CD8-positive, alpha-beta memory T cell (primary cell): ENCODE results near the gene SUSD6. TPM values are rescaled to one million over a fixed set of nuclear protein-coding genes. Genes with fewer than 3 reads are reported as not detected.

Source experiments
- CTCF ChIA-PET: fragments of 350-600 bp; sonication (Branson Sonifier 250); formaldehyde crosslinking; loops from one replicate; lab custom pipeline; 2021; ENCODE audit warnings: antibody characterized with exemption; lab: Charles Lee
- POLR2A ChIA-PET: fragments of 350-600 bp; sonication (Branson Sonifier 250); formaldehyde crosslinking; loops from one replicate; lab custom pipeline; 2021; ENCODE audit warnings: antibody characterized with exemption; lab: Charles Lee
- DNase-seq, 5 donors: peaks; one replicate each; pipeline versions ENCODE4 v3.0.0 to v3.0.0-alpha.2; 2020 to 2022; ENCODE audit warnings: mixed read lengths in 1 of 5
- H3K27ac ChIP-seq: one replicate; pipeline ENCODE4 v1.7.0; 2013; ENCODE audit warnings: low read depth, mild to moderate bottlenecking, low read length, moderate library complexity
- H3K27me3 ChIP-seq: 2 replicates; pipeline ENCODE4 v1.7.0; 2013; ENCODE audit warnings: low read length, mild to moderate bottlenecking; ENCODE audit not compliant: insufficient read depth, poor library complexity, severe bottlenecking
- H3K36me3 ChIP-seq: 2 replicates; pipeline ENCODE4 v1.7.0; 2013; ENCODE audit warnings: mild to moderate bottlenecking, low read length, moderate library complexity; ENCODE audit not compliant: insufficient read depth
- H3K4me1 ChIP-seq: 2 replicates; pipeline ENCODE4 v1.7.0; 2013; ENCODE audit warnings: mild to moderate bottlenecking, low read length, moderate library complexity; ENCODE audit not compliant: insufficient read depth
- H3K4me3 ChIP-seq: 2 replicates; pipeline ENCODE4 v1.7.0; 2013; ENCODE audit warnings: mild to moderate bottlenecking, low read length
- H3K9me3 ChIP-seq: 2 replicates; pipeline ENCODE4 v1.7.0; 2013; ENCODE audit warnings: mild to moderate bottlenecking, low read length
- H3K27ac Mint-ChIP-seq, 8 donors: one replicate each; pipeline ENCODE4 v1.8.0; 2020 to 2021; ENCODE audit warnings: mixed read lengths in 8 of 8, mild to moderate bottlenecking in 6 of 8, inconsistent platforms in 3 of 8, moderate library complexity in 3 of 8
- H3K27me3 Mint-ChIP-seq, 2 donors: one replicate each; pipeline ENCODE4 v1.8.0; 2020 to 2021; ENCODE audit warnings: mixed read lengths in 2 of 2, mild to moderate bottlenecking in 1 of 2, moderate library complexity in 1 of 2
- H3K36me3 Mint-ChIP-seq, 3 donors: one replicate each; pipeline ENCODE4 v1.8.0; 2020 to 2021; ENCODE audit warnings: mixed read lengths in 3 of 3, inconsistent platforms in 1 of 3, mild to moderate bottlenecking in 1 of 3
- H3K4me1 Mint-ChIP-seq, 3 donors: one replicate each; pipeline ENCODE4 v1.8.0; 2020 to 2021; ENCODE audit warnings: mixed read lengths in 3 of 3, inconsistent platforms in 1 of 3, mild to moderate bottlenecking in 1 of 3
- H3K4me3 Mint-ChIP-seq, 7 donors: one replicate each; pipeline ENCODE4 v1.8.0; 2020 to 2021; ENCODE audit warnings: mixed read lengths in 7 of 7, mild to moderate bottlenecking in 6 of 7, moderate library complexity in 4 of 7, inconsistent platforms in 2 of 7
- H3K9me3 Mint-ChIP-seq, 5 donors: one replicate each; pipeline ENCODE4 v1.8.0; 2020 to 2022; ENCODE audit warnings: mixed read lengths in 5 of 5, mild to moderate bottlenecking in 3 of 5, moderate library complexity in 2 of 5, inconsistent platforms in 1 of 5
- polyA plus RNA-seq: library from polyadenylated mRNA; unstranded; fragments of 300-500 nt; fragmentation: Illumina TruSeq; gene quantifications from one replicate; pipeline ENCODE4 v1.2.3, GENCODE V29; 2021
- total RNA-seq, 2 experiments: library from RNA; stranded (reverse); gene quantifications; one replicate each; pipeline ENCODE4 v1.2.3, GENCODE V29; 2021

SUSD6 gene
- total and polyA plus RNA-seq, 3 experiments from 2014 or later, result 9.3 to 53.9 (median 51.4) TPM

GRCh38 chr14:69675877-69676416, 64.6 kb downstream of the SUSD6 start:
- Mint-ChIP-seq H3K4me1 (peaks cover 64 to 77% (median 77%) of the 10 kb centered on the region in 3 donors), H3K27ac (peak overlapping the region in 5 of 8 donors; percentile 28 to 79 (median 66)), H3K9me3 (no peaks in the 10 kb centered on the region), H3K4me3 (peak overlapping the region in 1 of 7 donors; percentile 1), H3K27me3 (no peaks in the 10 kb centered on the region), H3K36me3 (peaks cover 0 to 13% (median 3%) of the 10 kb centered on the region in 3 donors)
- ChIA-PET CTCF (no interaction called here), POLR2A (no interaction called here)
- no peak overlapping the region for H3K4me3 ChIP-seq
- no peaks in the 10 kb centered on the region for H3K36me3 ChIP-seq
- H3K9me3 ChIP-seq, result no peaks in the 10 kb centered on the region
- no peak for DNase-seq
- peaks cover 56% of the 10 kb centered on the region for H3K4me1 ChIP-seq
- no peaks in the 10 kb centered on the region for H3K27me3 ChIP-seq
- H3K27ac ChIP-seq, result no peak overlapping the region

GRCh38 chr14:69676723-69677122, 65.3 kb downstream of the SUSD6 start:
- H3K4me1 Mint-ChIP-seq, result peaks cover 64 to 77% (median 77%) of the 10 kb centered on the region in 3 donors
- H3K9me3 Mint-ChIP-seq, result no peaks in the 10 kb centered on the region
- Histone ChIP-seq H3K4me3 (no peak overlapping the region), H3K36me3 (no peaks in the 10 kb centered on the region), H3K27me3 (no peaks in the 10 kb centered on the region), H3K9me3 (no peaks in the 10 kb centered on the region), H3K4me1 (peaks cover 57% of the 10 kb centered on the region), H3K27ac (no peak overlapping the region)
- DNase-seq, result no peak
- H3K36me3 Mint-ChIP-seq, result peaks cover 0 to 12% (median 3%) of the 10 kb centered on the region in 3 donors
- peak overlapping the region in 1 of 7 donors; percentile 68 for H3K4me3 Mint-ChIP-seq
- ChIA-PET POLR2A (no interaction called here), CTCF (no interaction called here)
- H3K27me3 Mint-ChIP-seq, result no peaks in the 10 kb centered on the region
- peak overlapping the region in 7 of 8 donors; percentile 16 to 79 (median 35) for H3K27ac Mint-ChIP-seq

DNA sequence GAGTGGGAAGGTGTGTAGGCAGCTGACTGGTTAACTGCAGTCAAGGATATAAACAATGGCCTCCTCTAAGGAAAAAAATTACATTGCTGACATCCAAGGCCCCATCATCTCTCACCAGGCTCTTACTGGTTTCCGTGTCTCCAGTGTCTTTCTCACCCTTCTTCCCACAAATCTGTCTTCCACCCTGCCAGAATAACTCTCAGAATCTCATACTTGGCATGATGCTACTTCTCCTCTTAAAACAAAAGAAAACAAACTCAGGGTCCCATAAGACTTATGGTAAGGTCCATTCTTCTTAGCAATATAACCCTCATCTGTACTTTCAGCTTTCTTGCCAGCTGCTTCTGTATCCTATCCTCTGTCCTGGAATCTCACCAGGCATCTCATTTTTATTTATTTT, 68.9 kb downstream of the SUSD6 start:
- Histone ChIP-seq H3K4me1 (peaks cover 59% of the 10 kb centered on the region), H3K4me3 (no peak overlapping the region), H3K27me3 (no peaks in the 10 kb centered on the region), H3K36me3 (no peaks in the 10 kb centered on the region), H3K9me3 (no peaks in the 10 kb centered on the region), H3K27ac (no peak overlapping the region)
- no peak for DNase-seq
- POLR2A ChIA-PET, result no interaction called here
- Mint-ChIP-seq H3K27ac (peak overlapping the region in 3 of 8 donors; percentile 2 to 51 (median 9)), H3K4me1 (peaks cover 63 to 77% (median 77%) of the 10 kb centered on the region in 3 donors), H3K9me3 (no peaks in the 10 kb centered on the region), H3K4me3 (no peak overlapping the region), H3K27me3 (no peaks in the 10 kb centered on the region), H3K36me3 (peaks cover 0 to 9% (median 3%) of the 10 kb centered on the region in 3 donors)
- CTCF ChIA-PET, result no interaction called here

DNA sequence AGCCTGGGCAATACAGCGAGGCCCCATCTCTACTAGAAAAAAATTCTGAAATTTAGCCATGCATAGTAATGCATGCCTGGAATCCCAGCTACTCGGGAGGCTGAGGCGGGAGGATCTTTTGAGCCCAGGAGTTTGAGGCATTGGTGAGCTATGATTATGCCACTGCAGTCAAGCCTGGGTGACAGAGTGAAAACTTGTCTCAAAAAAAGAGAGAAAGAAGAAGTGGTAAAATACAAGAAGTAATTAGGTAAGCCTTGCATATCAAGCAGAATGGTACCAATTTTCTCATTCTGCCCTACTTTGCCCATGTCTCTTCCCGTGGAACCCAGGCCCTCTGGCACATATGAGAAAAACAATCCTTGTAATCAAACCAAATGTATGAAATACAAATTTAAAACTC, 70.7 kb downstream of the SUSD6 start:
- H3K36me3 Mint-ChIP-seq, result peaks cover 0 to 5% (median 4%) of the 10 kb centered on the region in 3 donors
- no peaks in the 10 kb centered on the region for H3K9me3 Mint-ChIP-seq
- H3K4me3 Mint-ChIP-seq, result peak overlapping the region in 3 of 7 donors; percentile 0 to 7 (median 4)
- no peak overlapping the region for H3K27ac ChIP-seq
- no peak overlapping the region for H3K4me3 ChIP-seq
- peaks cover 63 to 76% (median 74%) of the 10 kb centered on the region in 3 donors for H3K4me1 Mint-ChIP-seq
- H3K4me1 ChIP-seq, result peaks cover 59% of the 10 kb centered on the region
- no peaks in the 10 kb centered on the region for H3K9me3 ChIP-seq
- no peaks in the 10 kb centered on the region for H3K27me3 ChIP-seq
- ChIA-PET POLR2A (interaction anchor here (0.7 to 1.3 kb wide), 2 partner anchors 70 to 86 kb away, joined by 3 to 6 read pairs; no protein-coding TSS in a partner anchor), CTCF (no interaction called here)
- peak overlapping the region in 6 of 8 donors; percentile 17 to 85 (median 54) for H3K27ac Mint-ChIP-seq
- no peak for DNase-seq
- H3K27me3 Mint-ChIP-seq, result no peaks in the 10 kb centered on the region
- no peaks in the 10 kb centered on the region for H3K36me3 ChIP-seq

DNA sequence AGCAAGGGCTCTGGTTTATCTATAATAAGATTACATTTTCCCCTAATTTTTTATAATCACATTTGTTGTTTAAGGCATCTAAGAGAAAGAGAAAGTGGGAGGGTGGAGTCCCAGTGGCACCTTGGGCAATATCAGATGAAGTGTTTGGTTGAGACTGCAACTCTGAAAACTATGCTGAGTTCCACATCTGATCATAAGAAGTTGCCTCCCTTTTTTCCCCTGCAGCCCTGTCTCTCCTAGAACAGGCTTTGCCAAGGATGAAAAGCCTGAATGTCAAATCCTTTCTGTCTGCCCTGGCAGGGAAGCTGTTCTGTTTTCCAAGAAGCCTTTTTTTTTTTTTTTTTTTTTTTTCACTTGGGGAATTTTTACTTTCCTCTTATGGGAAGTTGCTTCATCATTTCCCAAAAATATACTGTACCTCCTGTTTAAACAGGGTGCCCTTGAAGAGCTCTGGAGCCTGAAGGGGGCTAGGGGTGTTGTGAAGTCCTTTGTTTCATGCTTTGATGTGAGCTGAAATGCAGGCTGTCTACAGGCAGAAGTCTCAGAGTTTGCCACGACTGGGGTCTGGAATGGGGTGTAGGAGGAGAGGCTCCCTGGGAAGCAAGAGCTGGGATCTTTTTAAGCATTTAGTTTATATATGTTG, 71.3 kb downstream of the SUSD6 start:
- H3K4me3 ChIP-seq, result no peak overlapping the region
- H3K4me1 Mint-ChIP-seq, result peaks cover 64 to 80% (median 75%) of the 10 kb centered on the region in 3 donors
- peaks cover 59% of the 10 kb centered on the region for H3K4me1 ChIP-seq
- DNase-seq, result no peak
- H3K27me3 ChIP-seq, result no peaks in the 10 kb centered on the region
- ChIA-PET POLR2A (interaction anchor here (0.7 to 1.3 kb wide), 4 partner anchors 9 to 85 kb away, joined by 3 to 13 read pairs (median 5); no protein-coding TSS in a partner anchor), CTCF (interaction anchor here (1.3 kb wide), 1 partner anchor 44 kb away, joined by 3 read pairs; no protein-coding TSS in a partner anchor)
- peak overlapping the region; percentile 17 to 85 (median 61) for H3K27ac Mint-ChIP-seq
- no peaks in the 10 kb centered on the region for H3K27me3 Mint-ChIP-seq
- no peak overlapping the region for H3K27ac ChIP-seq
- peaks cover 0 to 5% (median 3%) of the 10 kb centered on the region in 3 donors for H3K36me3 Mint-ChIP-seq
- peak overlapping the region in 6 of 7 donors; percentile 0 to 54 (median 30) for H3K4me3 Mint-ChIP-seq
- H3K9me3 Mint-ChIP-seq, result no peaks in the 10 kb centered on the region
- no peaks in the 10 kb centered on the region for H3K9me3 ChIP-seq
- no peaks in the 10 kb centered on the region for H3K36me3 ChIP-seq

DNA sequence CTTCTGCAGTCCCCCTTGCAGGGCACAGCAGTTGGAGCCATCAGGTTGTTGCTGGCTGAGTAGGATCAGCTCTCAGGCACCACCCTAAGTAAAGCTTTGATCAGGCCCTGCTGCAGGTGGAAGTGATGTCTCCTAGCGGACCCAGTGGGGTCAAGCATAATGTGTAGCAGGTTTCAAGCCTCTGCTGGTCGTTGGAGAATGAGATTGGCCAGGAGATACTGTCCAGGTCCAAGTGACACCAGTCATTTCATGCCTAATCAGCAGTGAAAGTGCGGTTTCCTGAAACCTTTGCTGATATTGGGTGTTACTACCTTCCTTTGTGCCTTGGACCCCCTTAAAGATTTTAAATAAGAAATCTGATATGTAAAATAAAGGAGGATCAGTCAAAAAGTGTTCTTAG, 72.6 kb downstream of the SUSD6 start:
- ChIA-PET CTCF (interaction anchor here (1.3 kb wide), 1 partner anchor 43 kb away, joined by 3 read pairs; no protein-coding TSS in a partner anchor), POLR2A (no interaction called here)
- no peak overlapping the region for H3K4me3 ChIP-seq
- no peaks in the 10 kb centered on the region for H3K9me3 Mint-ChIP-seq
- no peaks in the 10 kb centered on the region for H3K9me3 ChIP-seq
- H3K27me3 Mint-ChIP-seq, result no peaks in the 10 kb centered on the region
- H3K36me3 Mint-ChIP-seq, result peaks cover 0 to 5% (median 4%) of the 10 kb centered on the region in 3 donors
- peaks cover 59% of the 10 kb centered on the region for H3K4me1 ChIP-seq
- DNase-seq, result no peak
- peak overlapping the region; percentile 18 to 78 (median 42) for H3K27ac Mint-ChIP-seq
- H3K36me3 ChIP-seq, result no peaks in the 10 kb centered on the region
- peak overlapping the region in 4 of 7 donors; percentile 0 to 37 (median 26) for H3K4me3 Mint-ChIP-seq
- H3K27ac ChIP-seq, result no peak overlapping the region
- H3K4me1 Mint-ChIP-seq, result peaks cover 70 to 85% (median 85%) of the 10 kb centered on the region in 3 donors
- no peaks in the 10 kb centered on the region for H3K27me3 ChIP-seq

GRCh38 chr14:69684461-69685217, 73.2 kb downstream of the SUSD6 start:
- Histone ChIP-seq H3K27ac (no peak overlapping the region), H3K9me3 (no peaks in the 10 kb centered on the region), H3K27me3 (no peaks in the 10 kb centered on the region), H3K4me1 (peaks cover 59% of the 10 kb centered on the region), H3K36me3 (no peaks in the 10 kb centered on the region), H3K4me3 (no peak overlapping the region)
- ChIA-PET CTCF (no interaction called here), POLR2A (no interaction called here)
- Mint-ChIP-seq H3K27me3 (no peaks in the 10 kb centered on the region), H3K4me3 (peak overlapping the region in 4 of 7 donors; percentile 30 to 78 (median 41)), H3K27ac (peak overlapping the region; percentile 7 to 87 (median 44)), H3K4me1 (peaks cover 73 to 91% (median 88%) of the 10 kb centered on the region in 3 donors), H3K9me3 (no peaks in the 10 kb centered on the region), H3K36me3 (peaks cover 0 to 5% (median 5%) of the 10 kb centered on the region in 3 donors)
- DNase-seq, result no peak
